GM18867 (cell line): ENCODE data around the gene NOS3.
A peak's percentile ranks its signal among the peaks of the same experiment; 100 is the strongest.
"Not testable (repeated sequence)": the region's sequence is repeated elsewhere in the genome, so short reads cannot be mapped to it uniquely, and the experiment has no call there.

Source experiments
- ATAC-seq: cut with Tn5 transposase; IDR thresholded peaks from one replicate; pipeline ENCODE4 v1.9.1; 2021; ENCODE audit warnings: mild to moderate bottlenecking, moderate library complexity; ENCODE audit not compliant: unreplicated experiment

The NOS3 gene

DNA sequence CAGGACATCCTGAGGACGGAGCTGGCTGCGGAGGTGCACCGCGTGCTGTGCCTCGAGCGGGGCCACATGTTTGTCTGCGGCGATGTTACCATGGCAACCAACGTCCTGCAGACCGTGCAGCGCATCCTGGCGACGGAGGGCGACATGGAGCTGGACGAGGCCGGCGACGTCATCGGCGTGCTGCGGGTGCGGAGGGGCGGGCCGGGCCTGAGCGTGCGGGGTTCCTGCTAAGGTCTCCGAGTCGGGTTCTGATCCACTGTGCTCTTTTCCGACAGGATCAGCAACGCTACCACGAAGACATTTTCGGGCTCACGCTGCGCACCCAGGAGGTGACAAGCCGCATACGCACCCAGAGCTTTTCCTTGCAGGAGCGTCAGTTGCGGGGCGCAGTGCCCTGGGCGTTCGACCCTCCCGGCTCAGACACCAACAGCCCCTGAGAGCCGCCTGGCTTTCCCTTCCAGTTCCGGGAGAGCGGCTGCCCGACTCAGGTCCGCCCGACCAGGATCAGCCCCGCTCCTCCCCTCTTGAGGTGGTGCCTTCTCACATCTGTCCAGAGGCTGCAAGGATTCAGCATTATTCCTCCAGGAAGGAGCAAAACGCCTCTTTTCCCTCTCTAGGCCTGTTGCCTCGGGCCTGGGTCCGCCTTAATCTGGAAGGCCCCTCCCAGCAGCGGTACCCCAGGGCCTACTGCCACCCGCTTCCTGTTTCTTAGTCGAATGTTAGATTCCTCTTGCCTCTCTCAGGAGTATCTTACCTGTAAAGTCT is 23.1 kb downstream of the NOS3 start:
- no peak for ATAC-seq

DNA sequence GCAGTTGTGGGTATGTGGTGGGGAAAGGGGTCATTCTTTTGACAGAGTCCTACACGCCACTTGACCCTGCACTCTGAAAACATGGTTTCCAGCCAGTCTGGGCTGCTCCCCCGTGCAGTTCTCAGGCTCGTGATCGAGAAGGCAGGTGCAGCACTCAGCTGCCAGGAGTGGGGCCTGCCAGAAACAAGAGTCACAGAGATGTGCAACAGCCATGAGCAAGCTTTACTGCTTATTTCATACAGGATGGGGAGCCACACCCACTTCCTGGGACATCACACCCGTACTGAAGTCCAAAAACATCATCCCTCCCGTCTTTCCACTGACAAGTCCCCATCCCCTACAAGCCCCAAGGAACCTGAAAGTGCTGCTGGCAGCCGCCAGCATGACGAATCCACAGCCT is 24.1 kb downstream of the NOS3 start:
- no peak for ATAC-seq

DNA sequence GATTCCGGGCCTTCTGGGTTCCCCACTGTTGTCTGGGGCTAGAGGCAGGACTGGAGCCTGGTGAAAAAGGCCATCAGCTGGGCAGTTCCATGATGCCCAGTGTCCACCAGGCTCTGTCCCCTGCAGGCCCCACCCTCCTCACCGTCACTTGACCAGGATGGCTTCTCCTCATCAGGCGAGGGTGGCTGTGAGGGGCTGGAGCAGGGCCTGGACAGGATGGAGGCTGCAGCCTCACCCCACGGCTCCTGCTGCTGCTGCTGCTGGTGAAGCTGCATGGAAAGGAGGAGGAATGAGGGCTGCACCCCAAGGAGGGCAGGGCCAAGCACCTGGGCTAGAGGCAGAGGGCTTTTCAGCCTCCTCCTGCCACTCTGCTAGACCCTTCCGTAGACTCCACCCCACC is 25.1 kb downstream of the NOS3 start:
- ATAC-seq, result no peak

DNA sequence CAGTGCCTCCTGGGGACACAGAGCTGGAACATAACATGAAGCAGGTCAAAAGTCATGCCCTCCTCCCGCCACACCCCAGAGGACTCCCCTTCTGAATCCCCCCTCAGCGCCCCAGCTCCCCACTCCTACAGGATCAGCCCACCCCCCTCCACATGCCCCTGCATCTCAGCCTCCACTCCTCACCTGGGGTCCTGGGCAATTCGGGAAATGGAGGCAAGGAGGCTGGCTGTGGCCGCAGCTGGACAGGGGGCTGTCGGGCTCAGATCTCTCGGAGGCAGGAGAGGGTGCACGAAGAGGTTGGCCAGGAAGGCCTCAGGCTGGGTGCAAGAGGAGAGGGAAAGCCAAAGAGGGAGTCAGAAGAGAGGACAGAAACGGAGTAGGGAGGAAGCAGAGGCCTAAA is 25.7 kb downstream of the NOS3 start:
- ATAC-seq, result no peak

DNA sequence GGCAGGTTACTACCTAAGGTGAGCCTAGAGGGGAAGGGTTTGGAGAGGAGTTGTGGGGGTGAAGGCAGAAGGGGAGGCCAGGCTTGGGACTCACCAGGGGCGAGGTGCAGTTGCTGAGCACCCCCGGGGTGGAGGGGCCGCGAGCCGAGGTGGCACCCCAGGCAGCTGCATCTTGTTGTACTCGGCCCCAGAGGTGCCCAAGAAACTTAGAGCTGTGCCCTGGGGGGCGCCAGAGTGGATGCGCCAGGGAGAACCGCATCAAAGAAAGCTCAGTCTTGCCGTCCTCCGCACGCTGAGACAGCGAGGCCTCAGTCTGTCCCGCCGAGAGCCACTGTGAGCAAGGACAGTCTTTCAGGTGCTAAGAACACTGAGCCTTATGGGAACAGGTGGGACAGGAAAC is 26.1 kb downstream of the NOS3 start:
- no peak for ATAC-seq

DNA sequence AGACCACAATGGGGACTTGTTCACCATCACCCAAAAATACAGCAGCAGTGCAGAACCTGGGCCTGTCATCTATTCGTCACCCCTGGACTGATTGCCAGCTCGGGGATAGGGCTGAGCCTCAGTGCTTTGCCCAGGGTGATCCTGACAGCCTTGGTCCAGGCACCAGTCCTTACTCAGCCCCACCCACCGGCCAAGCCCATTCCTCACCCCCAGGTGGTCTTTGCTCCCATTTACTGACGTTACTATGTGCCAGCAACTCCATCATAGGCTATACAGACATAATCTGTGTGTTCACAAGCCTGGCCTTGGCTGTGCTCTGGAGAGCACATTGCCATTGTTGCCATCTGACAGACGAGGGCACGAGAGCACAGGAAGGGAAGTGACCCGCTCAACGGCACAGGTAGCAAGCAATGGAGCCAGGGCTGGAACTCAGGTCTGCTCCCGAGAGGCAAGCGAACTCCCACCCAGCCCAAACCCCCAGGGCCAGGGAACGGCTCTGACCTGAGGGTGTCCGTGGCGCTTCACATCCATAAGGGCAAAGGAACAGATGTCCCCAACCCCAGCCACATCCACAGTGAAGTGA is 26.6 kb downstream of the NOS3 start:
- no peak for ATAC-seq

DNA sequence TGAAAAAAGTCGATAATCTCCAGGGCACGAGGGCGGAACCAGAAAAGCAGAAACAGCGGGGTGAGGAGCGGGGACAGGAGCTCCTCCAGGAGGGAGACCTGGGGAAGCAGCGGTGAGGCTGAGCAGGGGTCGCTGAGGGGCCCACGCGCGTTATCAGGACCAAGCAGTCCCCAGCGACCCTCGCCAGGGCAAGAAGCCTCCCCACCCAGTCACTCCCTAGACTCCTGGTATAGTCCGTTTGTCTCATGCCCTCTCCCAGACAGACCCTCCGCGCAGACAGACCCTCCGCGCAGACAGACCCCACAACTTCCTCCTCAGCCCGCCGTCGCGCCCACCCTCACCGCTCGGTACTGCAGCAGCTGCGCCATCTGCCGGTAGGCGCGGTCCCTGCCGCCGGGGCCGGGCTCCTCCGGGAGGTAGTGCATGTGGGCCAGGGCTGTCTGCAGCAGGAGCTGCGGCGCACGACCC is 27.2 kb downstream of the NOS3 start:
- peak; percentile 56 for ATAC-seq

DNA sequence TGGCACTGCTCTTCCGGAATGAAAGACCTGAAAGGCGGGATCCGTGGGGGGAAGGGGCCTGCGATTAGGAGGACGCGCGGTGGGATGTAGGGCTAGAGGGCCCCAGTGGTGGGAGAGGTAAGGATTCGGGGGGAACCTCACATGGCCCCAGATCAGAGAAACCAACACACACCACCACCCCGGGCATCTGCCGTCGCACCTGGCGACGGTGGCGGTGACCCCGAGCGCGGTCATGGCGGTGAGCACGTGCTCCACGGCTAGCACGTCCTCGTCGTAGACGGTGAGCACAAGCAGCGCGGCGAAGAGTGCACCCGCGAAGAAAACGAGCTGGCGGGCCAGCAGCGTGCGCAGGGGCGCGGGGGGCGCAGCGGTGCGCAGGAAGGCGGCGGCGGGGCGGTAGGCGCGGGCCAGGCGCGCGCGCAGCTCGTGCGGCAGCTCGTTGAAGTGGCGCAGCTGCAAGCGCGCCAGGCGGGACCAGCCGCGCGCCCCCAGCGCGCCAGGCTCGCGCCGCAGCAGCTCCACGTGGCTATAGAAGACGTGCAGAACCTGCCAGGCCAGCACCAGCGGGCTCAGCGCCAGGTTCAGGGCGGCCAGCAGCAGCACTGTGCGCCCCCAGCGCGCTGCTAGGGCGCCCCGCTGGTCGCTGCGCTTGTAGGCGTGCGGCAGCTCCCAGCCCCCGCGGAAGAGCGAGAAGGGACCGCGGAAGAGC is 27.8 kb downstream of the NOS3 start:
- no peak for ATAC-seq

DNA sequence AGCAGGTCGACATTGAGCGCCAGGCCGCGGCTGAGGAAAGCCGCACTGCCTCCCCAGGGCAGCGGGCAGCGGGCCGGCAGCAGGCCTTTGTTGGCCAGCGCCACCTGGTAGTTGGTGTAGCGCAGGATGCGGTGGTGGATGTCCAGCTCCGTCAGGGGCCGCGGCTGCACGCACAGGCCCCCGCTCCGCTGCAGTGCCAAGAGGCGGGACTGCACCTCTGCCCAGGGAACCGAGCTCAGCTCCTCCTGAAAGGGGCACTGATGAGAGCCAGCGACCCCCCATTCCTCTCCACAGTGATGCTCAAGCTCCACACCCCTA is 28.3 kb downstream of the NOS3 start:
- ATAC-seq, result no peak

DNA sequence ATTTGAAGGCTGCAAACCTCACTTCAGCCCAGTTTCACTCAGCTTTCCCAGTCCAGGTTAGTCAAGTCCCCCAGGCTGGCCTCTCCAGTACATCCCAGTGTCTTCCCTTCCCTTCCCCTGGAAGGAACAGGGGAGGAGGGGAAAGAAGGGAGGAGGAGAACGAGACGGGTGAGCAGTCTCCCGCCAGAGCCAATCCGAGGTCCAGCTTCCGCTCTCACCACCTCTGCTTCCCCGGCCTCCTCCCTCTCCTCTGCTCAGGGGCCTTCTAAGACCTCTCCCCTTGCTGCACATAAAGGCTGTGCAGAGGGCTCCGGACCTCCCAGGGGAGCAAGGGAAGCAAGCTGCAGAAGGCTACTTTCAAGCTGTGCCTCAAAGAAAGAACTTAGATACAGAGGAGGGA is 29.4 kb downstream of the NOS3 start:
- ATAC-seq, result no peak

DNA sequence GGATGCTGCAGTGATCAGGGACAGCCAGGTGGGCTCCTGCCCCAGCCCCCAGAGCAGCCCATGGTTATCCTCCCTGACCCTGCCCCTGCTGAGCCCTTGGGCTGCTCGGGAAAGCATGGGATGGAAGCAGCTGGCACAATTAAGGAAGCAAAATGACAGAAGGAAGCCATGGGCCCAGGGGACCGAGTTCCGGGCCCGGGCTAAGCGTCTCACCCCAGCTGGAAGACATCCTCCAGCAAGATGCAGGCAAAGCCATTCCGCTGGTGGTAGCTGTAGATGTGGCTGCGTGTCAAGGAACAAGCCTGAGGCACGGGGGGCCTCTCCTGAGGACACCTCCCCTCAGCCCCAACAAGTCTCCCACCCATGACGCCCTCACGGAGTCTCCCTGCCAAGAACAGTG is 32.4 kb downstream of the NOS3 start:
- ATAC-seq, result no peak

DNA sequence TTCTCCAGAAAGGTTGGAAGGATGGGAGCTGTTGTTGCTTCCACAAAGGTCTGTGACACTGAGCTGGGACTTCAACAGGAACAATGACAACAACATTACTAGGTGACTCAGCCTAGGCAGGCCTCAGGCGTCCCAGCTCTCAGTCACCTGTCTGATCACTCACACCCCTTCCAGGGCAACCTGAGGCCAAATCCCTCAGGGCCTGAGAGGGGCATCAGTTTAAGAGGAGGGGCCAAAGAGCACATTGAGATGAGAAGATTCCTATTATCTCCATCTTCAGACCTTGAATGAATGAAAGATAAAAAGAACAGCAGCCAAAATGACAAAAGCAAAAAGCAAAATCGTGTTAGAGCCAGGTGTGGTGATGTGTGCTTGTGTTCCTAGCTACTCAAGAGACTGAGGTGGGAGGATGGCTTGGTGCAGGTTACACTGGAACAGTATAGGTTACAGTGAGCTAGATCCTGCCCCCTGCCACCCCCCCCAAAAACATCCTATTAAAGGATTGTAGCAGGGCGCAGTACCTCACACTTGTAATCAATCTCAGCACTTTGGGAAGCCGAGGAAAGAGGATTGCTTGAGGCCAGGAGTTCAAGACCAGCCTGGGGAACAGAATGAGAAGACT is 33.7 kb downstream of the NOS3 start, which contains the start of gene ATG9B:
ATG9B (minus strand) TSS at position 60 of the 622 bp plus-strand sequence. CDS start 71 bp downstream, outside the sequence.
- ATAC-seq, result no peak

DNA sequence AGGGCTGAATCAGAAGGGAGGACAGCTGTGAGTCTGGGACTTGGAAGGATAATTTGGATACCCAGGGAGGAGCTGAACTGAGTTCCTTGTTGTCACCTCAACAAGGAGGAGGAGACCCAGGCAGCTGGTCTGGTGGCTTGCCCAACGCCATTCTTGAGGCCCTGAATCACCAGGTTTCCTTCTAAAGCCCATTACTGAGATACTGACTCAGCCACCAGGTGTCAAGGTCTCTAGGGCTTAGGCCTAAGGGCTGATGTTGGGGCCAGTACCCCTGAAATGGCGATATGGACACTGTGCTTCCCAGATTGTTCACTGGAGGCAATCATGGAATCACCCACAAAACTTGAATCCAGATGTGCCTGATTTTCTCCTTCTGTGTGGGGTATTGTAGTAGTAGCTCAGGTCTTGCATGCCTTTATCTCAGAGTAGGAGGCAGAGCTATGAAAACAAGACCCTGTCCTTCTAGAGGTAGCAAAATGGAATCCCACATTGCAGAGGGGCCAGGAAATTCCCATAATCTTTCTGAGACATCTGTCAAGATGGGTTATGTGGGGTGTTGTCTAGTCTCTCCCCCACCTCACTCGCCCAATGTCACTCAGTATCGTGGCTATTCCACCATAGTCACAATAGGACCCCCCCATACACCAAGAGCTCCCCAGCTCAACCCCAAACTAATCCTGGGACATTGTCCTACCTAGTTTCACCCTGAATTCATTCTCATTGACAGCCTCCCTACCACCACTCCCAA is 35.3 kb downstream of the NOS3 start:
- no peak for ATAC-seq

DNA sequence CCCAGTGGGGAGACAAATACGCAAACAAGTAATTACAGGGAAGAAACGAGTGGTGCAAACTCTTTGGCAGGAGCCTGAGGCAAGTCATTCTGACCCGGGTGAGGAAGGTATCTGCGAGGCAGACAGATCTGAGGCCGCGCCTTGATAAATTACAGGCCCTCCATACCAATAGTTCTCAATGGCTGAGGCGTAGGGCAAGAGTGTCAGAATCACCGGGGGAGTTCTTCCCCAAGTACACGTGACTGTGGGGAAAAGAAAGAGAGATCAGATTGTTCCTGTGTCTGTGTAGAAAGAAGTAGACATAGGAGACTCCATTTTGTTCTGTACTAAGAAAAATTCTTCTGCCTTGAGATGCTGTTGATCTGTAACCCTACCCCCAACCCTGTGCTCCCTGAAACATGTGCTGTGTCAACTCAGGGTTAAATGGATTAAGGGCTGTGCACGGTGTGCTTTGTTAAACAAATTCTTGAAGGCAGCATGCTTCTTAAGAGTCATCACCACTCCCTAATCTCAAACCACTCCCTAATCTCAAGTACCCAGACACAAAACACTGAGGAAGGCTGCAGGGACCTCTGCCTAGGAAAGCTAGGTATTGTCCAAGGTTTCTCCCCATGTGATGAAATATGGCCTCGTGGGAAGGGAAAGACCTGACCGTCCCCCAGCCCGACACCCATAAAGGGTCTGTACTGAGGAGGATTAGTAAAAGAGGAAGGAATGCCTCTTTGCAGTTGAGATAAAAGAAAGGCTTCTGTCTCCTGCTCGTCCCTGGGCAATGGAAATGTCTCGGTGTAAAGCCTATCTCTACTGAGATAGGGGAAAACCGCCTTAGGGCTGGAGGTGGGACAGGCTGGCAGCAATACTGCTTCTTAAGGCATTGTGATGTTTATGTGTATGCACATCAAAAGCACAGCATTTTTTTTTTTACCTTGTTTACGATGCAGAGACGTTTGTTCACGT is 36.2 kb downstream of the NOS3 start:
- not testable (repeated sequence) for ATAC-seq

DNA sequence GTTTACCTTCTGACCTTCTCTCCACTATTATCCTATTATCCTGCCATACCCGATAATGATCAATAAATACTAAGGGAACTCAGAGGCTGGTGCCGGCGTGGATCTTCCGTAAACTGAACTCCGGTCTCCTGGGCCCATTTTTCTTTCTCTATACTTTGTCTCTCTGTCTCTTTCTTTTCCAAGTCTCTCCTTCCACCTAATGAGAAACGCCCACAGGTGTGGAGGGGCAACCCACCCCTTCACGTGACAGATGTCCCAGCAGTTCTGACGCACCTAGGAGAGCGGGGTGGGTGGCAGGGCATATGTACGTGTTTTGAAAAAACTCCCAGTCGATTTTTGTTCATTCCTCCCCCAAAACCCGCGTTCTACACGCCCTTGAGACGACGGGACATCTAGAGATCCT is 36.9 kb downstream of the NOS3 start:
- not testable (repeated sequence) for ATAC-seq

DNA sequence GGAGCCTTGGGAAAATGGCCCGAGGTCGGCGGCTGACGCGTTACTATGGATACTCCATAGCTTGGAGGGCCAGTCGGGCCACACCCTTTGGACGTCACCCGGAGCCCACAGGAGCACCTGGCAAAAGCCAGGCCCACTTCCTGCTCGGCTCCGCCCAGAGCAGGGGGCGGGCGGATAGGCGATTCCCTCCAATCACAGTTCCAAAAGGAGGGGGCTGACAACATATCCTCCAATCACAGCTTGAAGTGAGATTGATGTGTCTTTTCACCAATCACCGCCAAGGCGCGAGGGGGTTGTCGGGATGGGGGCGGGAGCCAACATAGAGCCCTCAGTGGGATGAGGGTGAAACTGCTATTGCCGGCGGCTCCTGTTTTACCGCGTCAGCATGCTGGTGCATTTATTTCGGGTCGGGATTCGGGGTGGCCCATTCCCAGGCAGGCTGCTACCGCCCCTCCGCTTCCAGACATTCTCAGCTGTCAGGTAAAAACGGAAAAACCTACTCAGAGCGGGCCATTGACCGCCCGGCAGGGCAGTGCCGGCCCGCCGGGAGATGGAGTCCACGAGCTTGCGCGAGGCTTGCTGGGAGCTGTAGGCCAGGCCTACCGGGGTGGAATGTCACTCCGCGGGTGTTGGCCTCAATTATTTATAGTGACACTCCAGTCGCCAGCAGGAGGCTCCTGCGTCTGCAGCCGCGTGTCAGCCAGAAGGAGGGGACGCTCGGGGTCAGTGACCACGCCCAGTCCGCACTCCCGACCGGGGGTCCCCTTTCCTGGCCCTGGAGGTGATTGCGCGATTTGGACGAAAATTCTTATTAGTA is 37.5 kb downstream of the NOS3 start, which contains the start of gene ABCB8:
ABCB8 (plus strand) TSS at position 320 of the 817 bp plus-strand sequence; CDS start at position 386, 66 bp downstream.
- peak; percentile 96 for ATAC-seq

DNA sequence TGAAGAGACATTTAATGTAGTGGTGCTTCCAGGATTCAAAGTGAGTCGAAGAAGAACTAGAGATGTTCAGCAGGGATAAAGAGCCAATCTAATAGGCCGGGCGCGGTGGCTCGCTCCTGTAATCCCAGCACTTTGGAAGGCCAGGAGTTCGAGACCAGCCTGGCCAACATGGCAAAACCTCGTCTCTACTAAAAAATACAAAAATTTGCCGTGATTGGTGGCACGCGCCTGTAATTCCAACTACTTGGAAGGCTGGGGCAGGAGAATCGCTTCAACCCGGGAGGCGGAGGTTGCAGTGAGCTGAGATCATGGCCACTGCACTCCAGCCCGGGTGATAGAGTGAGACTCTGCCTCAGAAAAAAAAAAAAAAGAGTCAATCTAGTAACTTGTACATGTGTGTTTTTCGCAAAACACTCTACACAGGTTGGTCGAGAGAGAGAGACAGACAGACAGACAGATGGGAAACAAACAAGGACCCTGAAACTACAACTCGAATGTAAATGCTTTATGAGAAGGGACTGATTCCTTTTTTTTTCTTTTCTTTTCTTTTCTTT is 38.2 kb downstream of the NOS3 start:
- ATAC-seq, result no peak

DNA sequence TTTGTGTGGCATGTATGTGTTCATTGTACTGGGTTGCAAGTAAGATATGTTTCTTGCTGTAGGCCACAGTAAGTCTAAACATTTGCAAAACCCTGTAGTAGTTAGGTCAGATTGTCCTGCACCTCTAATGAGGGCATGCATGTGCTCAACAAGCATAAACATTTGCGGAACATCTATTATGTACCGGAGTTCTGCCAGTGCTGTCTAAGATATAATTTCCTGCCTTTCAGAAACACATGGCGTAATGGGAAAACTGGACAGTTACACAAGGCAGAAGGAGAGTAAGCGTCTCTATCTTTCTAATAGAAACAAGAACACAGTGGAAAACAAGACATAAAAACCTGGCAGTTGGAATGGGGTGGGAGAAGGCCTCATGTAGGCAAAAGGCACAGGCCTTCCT is 40.2 kb downstream of the NOS3 start:
- no peak for ATAC-seq
